ENCODE results near the gene COMT.

The COMT gene

DNA sequence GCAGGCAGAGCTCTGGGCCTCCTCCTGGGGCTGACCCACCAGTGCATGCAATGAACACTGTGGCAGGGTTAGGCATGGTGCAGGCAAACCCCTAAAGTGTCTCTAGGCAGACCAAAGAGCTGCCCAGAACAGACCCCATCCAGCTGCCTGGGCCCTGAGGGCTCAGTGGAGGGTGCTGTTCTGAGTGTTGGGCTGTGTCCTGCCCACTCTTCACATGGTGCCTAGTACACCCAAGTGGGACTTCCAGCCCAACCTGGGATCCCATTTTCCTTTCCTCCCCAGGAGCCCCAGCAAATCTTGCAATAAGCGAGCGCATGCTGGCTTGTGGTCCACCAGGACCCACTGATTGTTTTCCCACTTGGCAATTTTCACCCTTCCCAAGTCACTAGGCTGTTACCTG is 48.6 kb downstream of the COMT start:
- H3K18ac ChIP-seq (ENCODE audit: low read length), result no peak overlapping the region
- no peak overlapping the region for H4K12ac ChIP-seq (ENCODE audit: low read depth, low read length)
- no peak overlapping the region for H3K14ac ChIP-seq (ENCODE audit: low read length)
- H3K4me1 ChIP-seq (ENCODE audit: control insufficient read depth in 1 of 2, insufficient read depth in 2 of 2, low read length in 2 of 2), result peaks cover 9 to 10% of the 10 kb centered on the region in 2 experiments
- no peak overlapping the region for H3K23ac ChIP-seq (ENCODE audit: low read length)
- no peak overlapping the region for H3K4me2 ChIP-seq (ENCODE audit: low read length)
- H3K27me3 ChIP-seq (ENCODE audit: insufficient read depth, low read length), result no peaks in the 10 kb centered on the region
- H3K9me3 ChIP-seq (ENCODE audit: insufficient read depth, low read depth, low read length), result no peaks in the 10 kb centered on the region
- H3K27ac ChIP-seq (ENCODE audit: low read depth, low read length), result no peak overlapping the region
- no peak overlapping the region for H4K8ac ChIP-seq (ENCODE audit: low read depth, low read length)
- no peaks in the 10 kb centered on the region for H3K79me1 ChIP-seq (ENCODE audit: low read length)
- peaks cover 2% of the 10 kb centered on the region for H3K79me2 ChIP-seq (ENCODE audit: control insufficient read depth, insufficient read depth, low read length, poor library complexity)
- no peak overlapping the region for H4K91ac ChIP-seq (ENCODE audit: low read depth, low read length)
- H2BK12ac ChIP-seq (ENCODE audit: low read length), result no peak overlapping the region
- no peak overlapping the region for H2AK5ac ChIP-seq (ENCODE audit: low read length)
- no peak overlapping the region for H3K4me3 ChIP-seq (ENCODE audit: low read depth, low read length)
- no peak overlapping the region for H2AFZ ChIP-seq (ENCODE audit: insufficient read depth, low read length, poor library complexity)
- H3K9ac ChIP-seq (ENCODE audit: low read length), result no peak overlapping the region
- DNase-seq, result no peak
- no peak overlapping the region for H3K4ac ChIP-seq (ENCODE audit: low read depth, low read length)
- no peaks in the 10 kb centered on the region for H3K36me3 ChIP-seq (ENCODE audit: control insufficient read depth in 1 of 2, insufficient read depth in 2 of 2, low read length in 2 of 2)
- no peak overlapping the region for H2BK5ac ChIP-seq (ENCODE audit: low read depth, low read length, poor library complexity)
- no peak overlapping the region for H2BK120ac ChIP-seq (ENCODE audit: insufficient read depth, low read length, poor library complexity)
- no CpG with 5 or more reads among the region's 2 CpGs for WGBS (ENCODE audit: extremely low coverage, insufficient coverage, insufficient read length)

DNA sequence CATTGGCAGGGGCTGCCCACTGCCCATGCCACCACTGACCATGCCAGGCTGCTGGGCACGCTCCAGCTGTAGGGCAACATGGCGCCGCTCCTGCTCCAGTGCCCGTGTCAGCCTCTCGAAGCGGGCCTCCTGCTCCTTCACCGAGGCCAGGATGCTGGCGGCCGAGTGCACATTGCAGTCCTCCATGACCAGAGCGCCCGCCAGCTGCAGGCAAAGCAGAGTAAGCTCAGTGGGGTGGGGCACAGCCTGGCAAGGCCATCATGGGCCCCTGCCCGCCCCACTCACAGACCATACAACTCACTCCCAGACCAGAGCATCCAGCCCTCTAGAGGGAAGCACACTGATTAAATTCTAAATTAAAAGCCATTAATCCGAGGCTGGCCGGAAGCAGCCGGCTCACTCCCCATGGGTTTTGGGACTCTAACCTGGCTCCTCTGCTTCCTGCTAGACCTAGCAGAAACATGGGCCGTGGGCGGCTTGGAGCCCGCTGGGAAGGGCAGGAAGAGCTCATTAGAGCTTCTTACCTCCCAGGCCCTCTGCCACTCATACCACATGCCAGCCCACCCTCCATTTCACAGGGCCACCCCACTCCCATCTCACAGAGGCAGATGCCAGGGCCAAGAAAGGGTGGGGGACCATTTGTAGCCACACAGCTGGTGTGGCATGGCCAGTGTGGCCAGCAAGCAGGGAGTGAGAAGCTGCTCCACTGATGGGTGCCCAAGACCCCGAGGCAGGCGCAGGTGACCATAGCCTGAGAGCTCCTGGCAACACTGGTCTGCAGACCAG is 49.2 kb downstream of the COMT start:
- Histone ChIP-seq H2AFZ (ENCODE audit: insufficient read depth, low read length, poor library complexity) (no peak overlapping the region), H2BK120ac (ENCODE audit: insufficient read depth, low read length, poor library complexity) (no peak overlapping the region), H3K36me3 (ENCODE audit: control insufficient read depth in 1 of 2, insufficient read depth in 2 of 2, low read length in 2 of 2) (no peaks in the 10 kb centered on the region), H3K14ac (ENCODE audit: low read length) (no peak overlapping the region), H2BK5ac (ENCODE audit: low read depth, low read length, poor library complexity) (no peak overlapping the region), H2AK5ac (ENCODE audit: low read length) (no peak overlapping the region), H3K23ac (ENCODE audit: low read length) (no peak overlapping the region), H4K12ac (ENCODE audit: low read depth, low read length) (no peak overlapping the region), H4K91ac (ENCODE audit: low read depth, low read length) (no peak overlapping the region), H3K4me3 (ENCODE audit: low read depth, low read length) (no peak overlapping the region), H3K4me2 (ENCODE audit: low read length) (no peak overlapping the region), H3K4ac (ENCODE audit: low read depth, low read length) (no peak overlapping the region), H3K4me1 (ENCODE audit: control insufficient read depth in 1 of 2, insufficient read depth in 2 of 2, low read length in 2 of 2) (peaks cover 9 to 10% of the 10 kb centered on the region in 2 experiments), H2BK12ac (ENCODE audit: low read length) (no peak overlapping the region), H3K9ac (ENCODE audit: low read length) (no peak overlapping the region), H3K79me1 (ENCODE audit: low read length) (no peaks in the 10 kb centered on the region), H3K79me2 (ENCODE audit: control insufficient read depth, insufficient read depth, low read length, poor library complexity) (peaks cover 2% of the 10 kb centered on the region), H3K27ac (ENCODE audit: low read depth, low read length) (no peak overlapping the region), H3K27me3 (ENCODE audit: insufficient read depth, low read length) (no peaks in the 10 kb centered on the region), H4K8ac (ENCODE audit: low read depth, low read length) (no peak overlapping the region), H3K9me3 (ENCODE audit: insufficient read depth, low read depth, low read length) (no peaks in the 10 kb centered on the region), H3K18ac (ENCODE audit: low read length) (no peak overlapping the region)
- no peak for DNase-seq
- WGBS (ENCODE audit: extremely low coverage, insufficient coverage, insufficient read length), result no CpG with 5 or more reads among the region's 20 CpGs

DNA sequence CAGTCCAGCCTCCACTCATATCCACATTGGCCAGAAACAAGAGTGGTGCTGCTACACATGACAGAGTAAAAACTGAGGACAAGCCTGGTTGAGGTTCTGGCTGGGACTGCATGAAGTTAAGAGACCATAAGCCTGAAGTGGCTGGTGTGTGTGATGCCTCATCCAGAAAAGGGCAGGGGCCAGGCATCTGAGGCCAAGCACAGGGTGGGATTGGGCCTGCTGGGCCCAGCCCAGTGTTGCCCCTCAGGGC is 49.7 kb downstream of the COMT start:
- Histone ChIP-seq H2BK120ac (ENCODE audit: insufficient read depth, low read length, poor library complexity) (no peak overlapping the region), H3K4me2 (ENCODE audit: low read length) (no peak overlapping the region), H3K18ac (ENCODE audit: low read length) (no peak overlapping the region), H3K36me3 (ENCODE audit: control insufficient read depth in 1 of 2, insufficient read depth in 2 of 2, low read length in 2 of 2) (no peaks in the 10 kb centered on the region), H4K12ac (ENCODE audit: low read depth, low read length) (no peak overlapping the region), H4K91ac (ENCODE audit: low read depth, low read length) (no peak overlapping the region), H3K27me3 (ENCODE audit: insufficient read depth, low read length) (no peaks in the 10 kb centered on the region), H3K9ac (ENCODE audit: low read length) (no peak overlapping the region), H3K23ac (ENCODE audit: low read length) (no peak overlapping the region), H2BK5ac (ENCODE audit: low read depth, low read length, poor library complexity) (no peak overlapping the region), H3K4ac (ENCODE audit: low read depth, low read length) (no peak overlapping the region), H2AFZ (ENCODE audit: insufficient read depth, low read length, poor library complexity) (no peak overlapping the region), H3K79me1 (ENCODE audit: low read length) (no peaks in the 10 kb centered on the region), H3K4me3 (ENCODE audit: low read depth, low read length) (no peak overlapping the region), H4K8ac (ENCODE audit: low read depth, low read length) (no peak overlapping the region), H2BK12ac (ENCODE audit: low read length) (no peak overlapping the region), H3K9me3 (ENCODE audit: insufficient read depth, low read depth, low read length) (no peaks in the 10 kb centered on the region), H2AK5ac (ENCODE audit: low read length) (no peak overlapping the region), H3K14ac (ENCODE audit: low read length) (no peak overlapping the region), H3K27ac (ENCODE audit: low read depth, low read length) (no peak overlapping the region), H3K4me1 (ENCODE audit: control insufficient read depth in 1 of 2, insufficient read depth in 2 of 2, low read length in 2 of 2) (peaks cover 4 to 5% of the 10 kb centered on the region in 2 experiments), H3K79me2 (ENCODE audit: control insufficient read depth, insufficient read depth, low read length, poor library complexity) (peaks cover 2% of the 10 kb centered on the region)
- no peak for DNase-seq

DNA sequence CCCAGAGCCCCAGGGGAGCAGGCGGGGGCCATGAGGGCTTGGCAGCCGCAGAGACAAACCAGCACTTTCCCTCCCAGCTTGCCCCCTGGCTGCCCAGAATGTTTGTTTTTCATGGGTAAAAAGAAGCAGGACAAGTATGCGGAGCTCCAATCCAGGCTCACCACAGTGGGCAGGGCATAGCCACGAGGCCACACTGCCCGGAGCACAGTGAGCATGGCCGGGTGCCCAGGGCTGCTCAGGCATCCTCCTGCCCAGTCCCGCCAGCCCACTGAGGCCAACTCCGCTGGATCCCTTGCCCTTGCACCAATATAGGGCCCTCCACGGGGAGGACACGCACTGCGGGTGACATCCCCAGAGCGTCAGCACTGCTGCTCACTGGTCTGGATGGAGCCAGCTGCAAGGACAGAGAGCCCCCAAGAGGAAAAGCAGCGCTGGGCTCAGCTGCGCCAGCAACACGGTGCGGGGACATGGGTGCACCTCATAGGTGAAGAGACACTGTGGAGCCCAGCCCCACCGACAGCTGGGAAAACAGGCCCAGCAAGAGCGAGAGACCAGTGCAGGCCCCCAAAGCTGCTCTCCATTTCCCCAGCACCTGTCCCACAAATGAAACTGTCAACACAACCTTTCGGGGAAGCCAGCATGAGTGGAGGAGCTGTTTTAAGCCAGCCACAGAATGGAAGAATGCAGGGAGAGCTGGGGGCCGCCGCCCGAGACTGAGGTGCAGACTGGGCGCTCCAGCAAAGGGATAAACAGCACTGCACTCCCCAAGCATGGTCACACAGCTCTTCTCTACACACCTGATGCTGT is 50.3 kb downstream of the COMT start:
- H4K8ac ChIP-seq (ENCODE audit: low read depth, low read length), result no peak overlapping the region
- H3K18ac ChIP-seq (ENCODE audit: low read length), result no peak overlapping the region
- no peak overlapping the region for H3K4me3 ChIP-seq (ENCODE audit: low read depth, low read length)
- H2BK120ac ChIP-seq (ENCODE audit: insufficient read depth, low read length, poor library complexity), result no peak overlapping the region
- no peak overlapping the region for H3K23ac ChIP-seq (ENCODE audit: low read length)
- no peak for DNase-seq
- peaks cover under 1% of the 10 kb centered on the region for H3K79me2 ChIP-seq (ENCODE audit: control insufficient read depth, insufficient read depth, low read length, poor library complexity)
- no peak overlapping the region for H4K12ac ChIP-seq (ENCODE audit: low read depth, low read length)
- WGBS (ENCODE audit: extremely low coverage, insufficient coverage, insufficient read length), result no CpG with 5 or more reads among the region's 23 CpGs
- H3K79me1 ChIP-seq (ENCODE audit: low read length), result no peaks in the 10 kb centered on the region
- H3K36me3 ChIP-seq (ENCODE audit: control insufficient read depth in 1 of 2, insufficient read depth in 2 of 2, low read length in 2 of 2), result no peaks in the 10 kb centered on the region
- H2BK12ac ChIP-seq (ENCODE audit: low read length), result no peak overlapping the region
- no peak overlapping the region for H4K91ac ChIP-seq (ENCODE audit: low read depth, low read length)
- H2AK5ac ChIP-seq (ENCODE audit: low read length), result no peak overlapping the region
- no peaks in the 10 kb centered on the region for H3K4me1 ChIP-seq (ENCODE audit: control insufficient read depth in 1 of 2, insufficient read depth in 2 of 2, low read length in 2 of 2)
- H3K9ac ChIP-seq (ENCODE audit: low read length), result no peak overlapping the region
- no peaks in the 10 kb centered on the region for H3K27me3 ChIP-seq (ENCODE audit: insufficient read depth, low read length)
- no peaks in the 10 kb centered on the region for H3K9me3 ChIP-seq (ENCODE audit: insufficient read depth, low read depth, low read length)
- no peak overlapping the region for H3K4me2 ChIP-seq (ENCODE audit: low read length)
- H2AFZ ChIP-seq (ENCODE audit: insufficient read depth, low read length, poor library complexity), result no peak overlapping the region
- no peak overlapping the region for H3K14ac ChIP-seq (ENCODE audit: low read length)
- no peak overlapping the region for H3K27ac ChIP-seq (ENCODE audit: low read depth, low read length)
- no peak overlapping the region for H2BK5ac ChIP-seq (ENCODE audit: low read depth, low read length, poor library complexity)
- no peak overlapping the region for H3K4ac ChIP-seq (ENCODE audit: low read depth, low read length)
